Measurements from ENCODE around the gene ARL6.

Gene ARL6

DNA sequence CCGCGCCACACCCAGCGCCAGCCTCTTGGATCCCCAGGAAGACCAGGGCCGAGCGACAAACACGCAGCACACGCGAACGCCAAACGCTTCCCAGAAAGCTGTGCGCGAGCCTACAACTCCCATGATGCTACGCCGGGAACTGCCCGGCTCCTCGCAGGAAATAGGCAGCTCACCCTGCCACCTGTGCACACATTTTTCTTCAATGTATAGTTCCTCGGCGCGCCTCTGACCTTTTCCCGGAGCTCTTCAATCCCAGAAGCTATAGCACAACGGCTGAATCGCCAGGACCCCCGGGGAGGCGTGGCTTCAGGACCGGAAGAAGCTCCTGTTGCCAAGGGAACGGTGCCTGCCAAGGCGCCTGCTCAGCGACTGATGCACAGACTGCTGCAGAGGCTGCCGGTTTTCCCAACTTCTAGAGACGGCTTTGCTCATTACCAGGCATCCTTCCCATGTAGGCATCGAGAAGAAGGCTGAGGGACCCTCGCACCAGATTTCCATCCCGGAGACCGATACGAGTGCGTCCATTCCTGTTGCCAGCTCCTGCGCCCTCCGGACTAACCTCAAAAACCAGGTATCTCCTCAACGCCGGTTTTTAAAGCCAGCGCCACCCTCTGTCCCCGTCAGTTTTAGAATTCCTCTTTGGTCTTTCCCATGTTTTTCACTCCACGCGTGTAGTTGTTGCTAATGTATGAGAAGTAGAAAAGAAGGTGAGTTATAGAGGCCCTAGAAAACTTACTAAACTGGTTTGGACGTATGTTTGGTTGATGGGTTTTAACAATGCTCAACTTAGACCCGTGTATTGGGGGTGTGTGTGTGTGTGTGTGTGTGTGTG, at the start of gene ARL6:
TSS of gene ARL6 (plus strand) at position 352 of the 832 bp plus-strand sequence. CDS start 3,350 bp downstream, outside the sequence.
- FAIRE-seq: no peak
- TF ChIP-seq CTCF (IDR thresholded peaks at IDR 0.05; ENCODE audit: insufficient read depth, missing control alignments): peak; percentile 13
- DNase-seq (ENCODE audit: insufficient read length, low spot score): no peak

DNA sequence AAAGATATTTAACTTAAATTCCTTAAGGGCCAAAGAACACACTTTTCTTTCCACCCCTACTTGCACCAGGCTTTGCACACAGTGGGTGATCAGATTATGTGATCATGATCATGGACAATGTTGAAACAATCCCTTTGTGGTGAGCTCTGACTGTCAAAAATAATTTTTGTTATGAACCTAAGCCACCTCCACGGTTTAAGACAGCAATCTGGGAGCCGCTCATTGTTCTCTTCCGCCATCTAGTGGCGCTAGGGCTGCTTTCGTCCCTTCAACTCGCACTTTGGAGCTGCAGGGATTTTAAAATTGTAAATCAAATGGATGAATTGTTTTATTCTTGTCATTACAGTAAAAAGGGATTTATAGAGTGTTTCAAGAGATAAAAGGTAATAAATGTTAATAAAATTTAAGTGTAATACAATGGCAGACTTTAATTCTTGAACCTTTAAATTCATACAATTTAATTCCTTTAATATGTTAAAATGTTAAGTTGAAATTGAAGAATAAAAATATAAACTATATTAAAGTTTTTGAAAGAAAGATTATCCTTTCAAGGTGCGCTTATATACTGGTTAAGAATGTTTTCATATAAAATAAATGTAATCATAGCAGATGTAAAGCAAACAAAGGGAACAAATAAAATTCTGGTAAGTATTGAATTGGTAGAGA, 45.3 kb upstream of the ARL6 start:
- TF ChIP-seq CTCF (IDR thresholded peaks at IDR 0.05; ENCODE audit: insufficient read depth, missing control alignments): peak; percentile 97
- DNase-seq (ENCODE audit: insufficient read length, low spot score) (no peak), FAIRE-seq (no peak)

DNA sequence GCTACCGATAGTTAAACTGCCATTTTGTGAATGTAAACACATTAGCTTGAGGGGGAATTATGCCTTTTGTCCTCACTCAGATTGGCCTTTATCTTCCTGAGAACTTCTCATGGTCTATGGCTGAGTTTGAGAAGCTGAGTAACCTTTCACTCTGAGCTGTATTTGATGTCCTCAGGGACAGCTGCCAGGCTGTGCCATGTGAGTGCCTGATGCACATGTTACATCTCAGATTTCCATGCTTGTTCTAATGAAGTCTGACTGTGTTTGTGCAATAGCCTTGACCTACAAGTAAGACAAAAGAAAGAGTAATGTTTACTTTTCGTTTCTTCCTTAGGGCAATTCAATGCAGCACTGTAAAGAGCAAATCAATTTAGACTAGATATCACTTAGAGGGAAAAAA, 44.1 kb upstream of the ARL6 start:
- DNase-seq (ENCODE audit: insufficient read length, low spot score): no peak
- FAIRE-seq: no peak
- no peak for TF ChIP-seq CTCF (IDR thresholded peaks at IDR 0.05; ENCODE audit: insufficient read depth, missing control alignments)

DNA sequence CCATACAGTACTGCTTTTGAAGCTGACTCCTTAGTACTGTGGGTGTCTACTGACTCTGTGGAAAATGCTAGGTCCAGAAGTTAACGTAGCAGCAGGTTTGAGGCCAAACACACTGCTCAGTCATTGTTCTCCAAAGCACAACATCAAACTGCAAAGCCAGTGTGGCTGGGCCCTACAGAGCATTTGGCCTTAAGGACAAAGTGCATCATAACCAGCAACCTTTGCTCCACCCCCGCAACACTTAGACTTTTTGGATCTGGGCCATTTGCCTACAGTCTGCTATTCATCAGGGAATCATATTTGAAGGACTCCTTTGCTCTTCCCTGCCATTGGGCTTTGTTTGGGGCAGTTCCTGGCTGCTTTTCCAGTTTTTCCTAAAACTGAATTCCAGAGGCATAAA, 43.1 kb upstream of the ARL6 start:
- no peak for TF ChIP-seq CTCF (IDR thresholded peaks at IDR 0.05; ENCODE audit: insufficient read depth, missing control alignments)
- FAIRE-seq (no peak), DNase-seq (ENCODE audit: insufficient read length, low spot score) (no peak)

DNA sequence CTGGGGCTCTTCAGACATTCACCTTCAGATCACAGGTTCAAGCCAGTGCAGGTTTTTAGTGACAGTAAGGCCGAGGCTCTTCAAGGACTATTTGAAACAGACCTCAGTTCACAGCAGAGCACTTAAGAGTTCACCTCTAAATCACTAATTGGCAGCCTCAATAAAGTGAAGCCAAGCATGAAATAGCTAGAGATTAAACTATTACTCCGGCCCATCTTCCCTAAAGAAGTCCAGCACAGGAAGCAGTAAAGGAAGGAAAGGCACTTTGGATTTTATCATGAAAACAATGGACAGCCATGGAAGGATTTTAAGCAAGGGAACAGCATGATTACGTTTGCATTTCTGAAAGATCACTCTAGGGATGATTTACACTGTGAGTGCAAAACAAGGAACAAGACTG, 27.6 kb upstream of the ARL6 start:
- DNase-seq (ENCODE audit: insufficient read length, low spot score) (no peak), FAIRE-seq (no peak)
- no peak for TF ChIP-seq CTCF (IDR thresholded peaks at IDR 0.05; ENCODE audit: insufficient read depth, missing control alignments)

GRCh38 chr3:97738761-97739160, 25.8 kb upstream of the ARL6 start:
- DNase-seq (ENCODE audit: insufficient read length, low spot score): no peak
- FAIRE-seq: no peak
- TF ChIP-seq CTCF (IDR thresholded peaks at IDR 0.05; ENCODE audit: insufficient read depth, missing control alignments): no peak

DNA sequence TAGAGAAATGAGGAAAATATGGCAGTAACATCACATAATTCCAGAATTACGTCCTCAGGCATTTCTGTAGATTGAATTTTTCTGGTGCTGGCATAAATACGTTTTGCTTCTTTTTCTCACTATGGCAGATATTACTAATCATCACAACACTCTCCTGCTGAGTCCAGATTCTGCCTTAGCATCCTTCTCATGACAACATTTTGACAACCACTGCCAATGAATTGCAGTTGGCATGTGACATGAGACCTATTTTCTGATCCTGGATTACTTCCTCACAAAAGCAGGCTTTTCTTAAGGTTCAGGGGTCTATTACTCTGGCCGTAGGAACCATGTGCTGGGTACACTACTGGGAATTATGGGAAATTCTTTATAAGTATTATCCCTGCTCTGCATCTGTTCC, 22.5 kb upstream of the ARL6 start:
- TF ChIP-seq CTCF (IDR thresholded peaks at IDR 0.05; ENCODE audit: insufficient read depth, missing control alignments): no peak
- no peak for DNase-seq (ENCODE audit: insufficient read length, low spot score)
- FAIRE-seq: no peak
